ENCODE measurements around the gene DDX52. TPM values are rescaled to one million over a fixed set of nuclear protein-coding genes. Genes with fewer than 3 reads are reported as not detected.

DDX52 gene
- total RNA-seq, 1 experiment from 2014 or later: 65.4 TPM

DNA sequence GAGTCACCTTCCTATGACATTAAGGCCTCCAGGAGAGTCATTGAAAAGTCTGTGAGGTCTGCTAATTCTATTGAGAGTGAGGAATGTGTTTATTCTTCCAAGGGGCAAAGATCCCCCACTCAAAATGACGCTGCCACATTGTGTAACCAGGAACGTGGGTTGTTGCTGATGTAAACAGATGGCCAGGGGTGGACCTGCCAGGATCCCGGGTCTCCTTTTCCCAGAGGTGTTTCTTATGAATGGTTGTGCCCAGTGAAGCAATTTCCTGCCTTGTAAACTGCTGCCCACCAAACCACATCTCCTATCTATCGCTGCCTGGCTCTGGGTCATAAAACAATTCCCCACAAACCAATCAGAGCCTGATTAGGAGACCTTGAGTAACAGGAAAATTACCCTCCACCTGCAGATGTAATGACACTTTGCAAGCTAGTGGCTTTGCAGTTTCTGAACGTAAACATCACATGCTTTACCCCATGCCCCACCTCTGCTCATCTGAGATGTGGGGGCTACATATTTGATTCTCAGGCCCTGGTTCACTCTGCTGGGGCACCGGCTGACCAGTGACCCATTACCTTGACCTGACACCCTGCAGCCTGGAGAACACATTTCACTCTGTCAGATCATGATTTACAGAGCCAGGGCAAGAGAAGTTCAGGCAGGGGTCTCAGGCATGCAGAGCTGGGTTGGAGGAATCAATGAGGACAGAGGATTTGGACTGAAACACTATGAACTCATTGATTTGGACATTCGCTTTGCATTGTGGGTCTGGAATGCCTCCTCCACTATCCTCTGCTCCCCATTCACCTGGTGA lies 33.1 kb upstream of the DDX52 start:
- H2BK15ac ChIP-seq (ENCODE audit: low read depth, low read length): no peak overlapping the region
- no peak overlapping the region for H3K27ac Mint-ChIP-seq
- no peak overlapping the region for H3K4ac ChIP-seq (ENCODE audit: low read depth, low read length)
- no peak overlapping the region for H2BK5ac ChIP-seq (ENCODE audit: insufficient read length, low read length)
- H3K4me3 Mint-ChIP-seq: no peak overlapping the region
- H3K23me2 ChIP-seq (ENCODE audit: insufficient read length, low read depth, low read length, poor library complexity, severe bottlenecking): peaks cover 2% of the 10 kb centered on the region
- no peak overlapping the region for H2BK120ac ChIP-seq (ENCODE audit: low read depth, low read length, poor library complexity, severe bottlenecking)
- no peak overlapping the region for H3K9ac ChIP-seq (ENCODE audit: extremely low read depth, insufficient read length, low read length)
- H2AK5ac ChIP-seq (ENCODE audit: insufficient read length, low read length): no peak overlapping the region
- no peaks in the 10 kb centered on the region for H3K79me2 ChIP-seq (ENCODE audit: insufficient read depth, low read length)
- no peak overlapping the region for H3K4me2 ChIP-seq (ENCODE audit: insufficient read depth, insufficient read length, low read length)
- TF ChIP-seq, protein P1, sequence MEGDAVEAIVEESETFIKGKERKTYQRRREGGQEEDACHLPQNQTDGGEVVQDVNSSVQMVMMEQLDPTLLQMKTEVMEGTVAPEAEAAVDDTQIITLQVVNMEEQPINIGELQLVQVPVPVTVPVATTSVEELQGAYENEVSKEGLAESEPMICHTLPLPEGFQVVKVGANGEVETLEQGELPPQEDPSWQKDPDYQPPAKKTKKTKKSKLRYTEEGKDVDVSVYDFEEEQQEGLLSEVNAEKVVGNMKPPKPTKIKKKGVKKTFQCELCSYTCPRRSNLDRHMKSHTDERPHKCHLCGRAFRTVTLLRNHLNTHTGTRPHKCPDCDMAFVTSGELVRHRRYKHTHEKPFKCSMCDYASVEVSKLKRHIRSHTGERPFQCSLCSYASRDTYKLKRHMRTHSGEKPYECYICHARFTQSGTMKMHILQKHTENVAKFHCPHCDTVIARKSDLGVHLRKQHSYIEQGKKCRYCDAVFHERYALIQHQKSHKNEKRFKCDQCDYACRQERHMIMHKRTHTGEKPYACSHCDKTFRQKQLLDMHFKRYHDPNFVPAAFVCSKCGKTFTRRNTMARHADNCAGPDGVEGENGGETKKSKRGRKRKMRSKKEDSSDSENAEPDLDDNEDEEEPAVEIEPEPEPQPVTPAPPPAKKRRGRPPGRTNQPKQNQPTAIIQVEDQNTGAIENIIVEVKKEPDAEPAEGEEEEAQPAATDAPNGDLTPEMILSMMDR (conservative IDR thresholded peaks at IDR 0.05): no peak
- H4K8ac ChIP-seq (replicated peaks; ENCODE audit: insufficient read length, low read depth, low read length): no peak overlapping the region
- no peaks in the 10 kb centered on the region for H4K20me1 ChIP-seq (ENCODE audit: control insufficient read depth, insufficient read depth, insufficient read length)
- H2BK20ac ChIP-seq (ENCODE audit: low read depth, low read length, poor library complexity, severe bottlenecking): no peak overlapping the region
- no peaks in the 10 kb centered on the region for H3K9me3 ChIP-seq (ENCODE audit: control insufficient read depth, low read depth, low read length)
- peaks cover under 1 to 3% of the 10 kb centered on the region in 2 experiments for H3K4me1 Mint-ChIP-seq
- no peak overlapping the region for H3K56ac ChIP-seq (ENCODE audit: insufficient read length, low read depth, low read length)
- H3K9me3 Mint-ChIP-seq: peaks cover 4 to 10% of the 10 kb centered on the region in 2 experiments; a peak in 2 of 5 replicates
- peaks cover 0 to 5% (median 0%) of the 10 kb centered on the region in 3 experiments; a peak in 2 of 7 replicates for H3K36me3 Mint-ChIP-seq (ENCODE audit: insufficient read depth in 1 of 3, low read depth in 3 of 3)
- H3K23ac ChIP-seq (ENCODE audit: insufficient read length, low read depth, low read length): no peak overlapping the region
- no peak overlapping the region for H2AFZ ChIP-seq (ENCODE audit: low read length)
- no peaks in the 10 kb centered on the region for H3K27me3 ChIP-seq (ENCODE audit: insufficient read depth, low read length)
- H4K5ac ChIP-seq (ENCODE audit: insufficient read length, low read depth, low read length): no peak overlapping the region
- no peak overlapping the region for H3T11ph ChIP-seq (ENCODE audit: low read length)
- no peak overlapping the region for H3K14ac ChIP-seq (ENCODE audit: insufficient read depth, low read length)
- no peaks in the 10 kb centered on the region for H3K79me1 ChIP-seq (ENCODE audit: insufficient read depth, low read depth, low read length, poor library complexity, severe bottlenecking)
- no peak for DNase-seq
- no CpG with 5 or more reads among the region's 7 CpGs for WGBS (ENCODE audit: extremely low coverage, insufficient read length, low lambda C conversion rate)
- H2BK12ac ChIP-seq (ENCODE audit: insufficient read length, low read depth, low read length): no peak overlapping the region
- no peak overlapping the region for H4K91ac ChIP-seq (ENCODE audit: insufficient read length, low read depth, low read length)
- no peak overlapping the region for H3K18ac ChIP-seq (ENCODE audit: insufficient read length, low read depth, low read length)
- H3K27me3 Mint-ChIP-seq (ENCODE audit: low read depth): peaks cover 2% of the 10 kb centered on the region
- no peak overlapping the region for H3K27ac ChIP-seq (ENCODE audit: insufficient read length, low read depth, low read length)
- no peaks in the 10 kb centered on the region for H3K4me1 ChIP-seq (ENCODE audit: insufficient read depth, low read length)

All from H9 (cell line).